HS-5 (cell line): Measurements from ENCODE around the gene C11orf58.

Experiments used
- DNase-seq: peaks from one replicate; pipeline ENCODE4 v3.0.0-alpha.2; 2012; ENCODE audit warnings: low read depth

Gene C11orf58

GRCh38 chr11:16769386-16769785 lies 30.9 kb downstream of the C11orf58 start:
- DNase-seq: no peak

- DNase-seq: no peak
Measured at GRCh38 chr11:16770016-16770415, 31.6 kb downstream of the C11orf58 start.

- no peak for DNase-seq
Measured at GRCh38 chr11:16771350-16772140, 33.1 kb downstream of the C11orf58 start.

- DNase-seq: no peak
Measured at GRCh38 chr11:16772141-16772512, 33.7 kb downstream of the C11orf58 start.

GRCh38 chr11:16773981-16774935 lies 35.8 kb downstream of the C11orf58 start:
- no peak for DNase-seq

GRCh38 chr11:16774936-16775613 lies 36.6 kb downstream of the C11orf58 start:
- DNase-seq: no peak

- DNase-seq: no peak
Measured at GRCh38 chr11:16775614-16776283, 37.3 kb downstream of the C11orf58 start.

GRCh38 chr11:16776711-16777612 lies 38.5 kb downstream of the C11orf58 start:
- no peak for DNase-seq

- DNase-seq: no peak
Measured at GRCh38 chr11:16777613-16777975, 39.1 kb downstream of the C11orf58 start.

GRCh38 chr11:16778286-16778685 lies 39.8 kb downstream of the C11orf58 start:
- no peak for DNase-seq

GRCh38 chr11:16778876-16779275 lies 40.4 kb downstream of the C11orf58 start:
- DNase-seq: no peak

GRCh38 chr11:16779436-16779835 lies 41.0 kb downstream of the C11orf58 start:
- DNase-seq: no peak

GRCh38 chr11:16780146-16780545 lies 41.7 kb downstream of the C11orf58 start:
- no peak for DNase-seq

GRCh38 chr11:16780698-16781550 lies 42.5 kb downstream of the C11orf58 start:
- DNase-seq: no peak

- no peak for DNase-seq
Measured at GRCh38 chr11:16781936-16782919, 43.8 kb downstream of the C11orf58 start.

- no peak for DNase-seq
Measured at GRCh38 chr11:16783321-16783801, 44.9 kb downstream of the C11orf58 start.

- no peak for DNase-seq
Measured at GRCh38 chr11:16784097-16784496, 45.6 kb downstream of the C11orf58 start.

GRCh38 chr11:16784666-16785065 lies 46.2 kb downstream of the C11orf58 start:
- no peak for DNase-seq
